GM18861 (cell line): Measurements from ENCODE around the gene UTP14C.
"Not testable (repeated sequence)": the region's sequence is repeated elsewhere in the genome, so short reads cannot be mapped to it uniquely, and the experiment has no call there.

Experiments used
- ATAC-seq: cut with Tn5 transposase; IDR thresholded peaks from one replicate; pipeline ENCODE4 v1.9.1; 2021; ENCODE audit not compliant: unreplicated experiment

UTP14C gene

GRCh38 chr13:52003541-52003940 is 20.9 kb upstream of the UTP14C start:
- ATAC-seq, result no peak

DNA sequence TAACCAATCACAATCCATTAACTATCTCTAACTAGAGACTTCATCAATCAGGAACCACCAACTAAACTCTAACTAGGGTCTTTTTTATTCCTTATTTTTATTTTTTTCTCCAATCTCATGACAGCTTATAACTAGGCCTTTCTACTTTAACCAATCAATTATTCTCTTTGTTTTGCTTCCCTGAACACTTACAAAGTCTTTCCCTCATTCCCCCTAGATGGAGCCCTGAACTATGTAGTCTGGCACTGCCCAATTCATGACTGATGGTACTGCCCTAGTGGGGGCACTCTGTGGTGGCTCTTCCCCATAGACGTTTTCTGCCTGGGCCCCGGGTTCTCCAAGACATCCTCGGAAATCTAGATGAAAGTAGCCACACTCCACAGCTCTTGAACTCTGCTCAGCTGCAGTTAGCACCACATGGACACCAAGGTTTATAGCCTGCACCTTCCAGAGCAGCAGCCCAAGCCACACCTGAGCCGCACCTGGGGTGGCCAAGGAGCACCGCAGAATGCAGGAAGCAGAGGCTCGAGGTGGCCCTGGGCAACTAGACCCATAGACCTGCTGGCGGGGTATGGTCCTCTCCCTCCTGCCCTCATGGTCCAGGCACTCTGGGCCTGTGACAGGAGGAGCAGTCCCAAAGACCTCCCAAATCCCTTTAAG is 19.9 kb upstream of the UTP14C start:
- ATAC-seq, result no peak

GRCh38 chr13:52005841-52006522 is 18.5 kb upstream of the UTP14C start:
- ATAC-seq, result no peak

- ATAC-seq, result no peak
Measured at GRCh38 chr13:52006523-52007245, 17.8 kb upstream of the UTP14C start.

GRCh38 chr13:52009946-52010345 is 14.5 kb upstream of the UTP14C start:
- ATAC-seq, result no peak

- no peak for ATAC-seq
Measured at GRCh38 chr13:52010890-52011631, 13.4 kb upstream of the UTP14C start, which contains the start of gene ATP7B. Gene ATP7B, minus strand, starts transcription at chr13:52011450. Its CDS starts 113 bp downstream, at chr13:52011337.

GRCh38 chr13:52011632-52012511 is 12.6 kb upstream of the UTP14C start, which contains the start of gene ALG11:
Gene ALG11, plus strand, starts transcription at chr13:52012398. Its CDS starts 21 bp downstream, at chr13:52012419.
- peak; percentile 99 for ATAC-seq

GRCh38 chr13:52012512-52012836 is 12.0 kb upstream of the UTP14C start:
- ATAC-seq, result no peak

DNA sequence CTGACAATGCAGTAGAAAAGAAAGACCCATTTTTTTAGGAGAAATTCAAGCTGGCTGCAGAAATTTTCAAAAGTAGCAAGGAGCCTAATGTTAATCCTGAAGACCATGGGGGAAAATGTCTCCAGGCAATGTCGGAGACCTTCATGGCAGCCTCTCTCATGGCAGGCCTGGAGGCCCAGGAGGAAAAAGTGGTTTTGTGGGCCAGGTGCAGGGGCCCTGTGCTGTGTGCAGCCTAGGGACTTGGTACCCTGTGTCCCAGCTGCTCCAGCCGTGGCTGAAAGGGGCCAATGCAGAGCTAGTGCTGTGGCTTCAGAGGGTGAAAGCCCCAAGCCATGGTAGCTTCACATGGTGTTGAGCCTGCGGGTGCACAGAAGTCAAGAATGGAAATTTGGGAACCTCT is 8.2 kb upstream of the UTP14C start:
- ATAC-seq, result no peak

GRCh38 chr13:52020191-52020590 is 4.3 kb upstream of the UTP14C start:
- ATAC-seq, result no peak

DNA sequence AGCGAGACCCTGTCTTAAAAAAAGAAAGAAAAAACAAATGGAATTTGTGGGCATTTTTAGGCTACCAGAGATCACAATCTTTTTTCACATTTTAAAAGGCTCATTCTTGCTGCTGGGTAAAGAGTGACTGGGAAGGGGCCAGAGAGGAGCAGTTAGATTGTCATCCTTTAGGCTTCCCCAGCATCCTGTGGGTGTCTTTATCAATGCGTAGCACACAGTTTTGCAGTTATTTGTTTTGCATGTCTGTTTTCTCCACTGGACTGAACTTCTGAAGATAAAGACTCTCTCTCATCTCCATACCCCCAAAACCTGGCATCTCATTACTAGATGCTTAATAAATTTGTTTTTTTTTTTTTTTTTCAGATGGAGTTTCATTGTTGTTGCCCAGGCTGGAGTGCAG is 2.1 kb upstream of the UTP14C start:
- ATAC-seq, result no peak

DNA sequence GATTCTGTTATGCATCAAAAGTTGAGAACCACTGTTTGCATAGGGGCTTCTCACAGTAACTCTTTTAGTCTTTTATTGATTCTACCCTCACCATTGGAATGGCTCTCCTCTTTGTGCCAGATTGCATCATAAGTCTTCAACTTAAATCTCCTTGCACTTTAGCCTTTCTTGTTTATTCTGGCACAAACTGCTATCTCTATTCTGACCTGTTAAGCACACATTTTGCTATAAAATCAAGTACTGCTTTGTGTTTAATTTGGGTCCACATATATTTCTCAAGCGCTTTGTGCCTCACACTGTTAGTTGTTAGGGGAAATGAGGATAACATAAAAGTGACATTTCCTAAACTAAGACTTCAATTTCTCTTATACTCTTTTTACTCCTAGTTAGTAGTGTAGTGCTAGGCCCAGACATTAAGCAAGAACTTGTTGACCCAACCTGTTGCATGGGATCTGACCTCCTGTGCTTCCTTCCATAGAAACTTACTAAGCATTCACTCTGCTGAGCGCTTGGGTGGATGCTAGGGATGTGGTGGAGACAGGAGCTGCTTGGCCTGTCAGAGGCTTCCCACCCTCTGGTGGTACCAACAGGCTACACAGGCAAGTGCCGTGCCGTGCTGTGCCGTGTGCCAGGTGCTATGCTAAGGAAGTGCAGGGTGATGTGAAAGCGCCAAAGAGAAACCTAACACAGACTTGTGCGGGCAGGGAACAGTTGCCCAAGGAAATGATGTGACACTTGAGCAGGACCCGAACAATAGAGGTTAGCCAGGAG is 1.2 kb downstream of the UTP14C start:
- no peak for ATAC-seq

DNA sequence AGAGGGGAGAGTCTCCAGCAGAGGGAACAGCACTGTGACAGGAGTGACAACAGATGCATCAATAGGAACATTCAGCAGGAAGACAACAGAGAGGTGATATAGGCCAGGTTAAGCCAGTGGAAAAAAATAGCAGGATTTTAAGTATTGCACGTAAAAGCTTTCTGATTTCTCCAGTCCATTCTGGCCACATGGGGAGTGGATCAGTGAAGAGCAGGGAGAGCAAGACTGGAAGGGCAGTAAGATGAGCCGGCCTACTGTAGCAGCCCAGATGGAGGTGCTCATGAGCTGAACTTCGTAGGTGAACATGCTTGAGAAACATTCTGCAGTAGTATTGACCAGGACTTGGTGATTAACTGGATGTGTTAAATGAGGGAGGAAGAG is 1.7 kb downstream of the UTP14C start:
- ATAC-seq, result no peak

DNA sequence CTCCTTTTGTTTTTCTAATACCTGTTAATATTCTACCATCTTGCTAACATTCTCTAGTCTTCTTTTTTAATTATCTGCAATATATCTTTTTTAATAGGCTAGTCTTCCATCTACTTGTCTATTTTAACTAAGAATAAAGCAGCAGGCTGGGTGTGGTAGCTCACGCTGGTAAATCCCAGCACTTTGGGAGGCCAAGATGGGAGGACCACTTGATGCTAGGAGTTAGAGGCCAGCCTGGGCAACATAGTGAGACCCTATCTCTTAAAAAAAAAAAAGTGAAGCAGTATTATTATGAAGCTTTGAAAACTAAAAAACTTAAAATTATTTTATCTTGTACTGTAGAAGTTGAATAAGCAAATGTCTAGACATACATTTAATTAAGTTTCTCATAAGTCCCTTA is 3.3 kb downstream of the UTP14C start:
- no peak for ATAC-seq

GRCh38 chr13:52029569-52029968 is 5.1 kb downstream of the UTP14C start:
- no peak for ATAC-seq

DNA sequence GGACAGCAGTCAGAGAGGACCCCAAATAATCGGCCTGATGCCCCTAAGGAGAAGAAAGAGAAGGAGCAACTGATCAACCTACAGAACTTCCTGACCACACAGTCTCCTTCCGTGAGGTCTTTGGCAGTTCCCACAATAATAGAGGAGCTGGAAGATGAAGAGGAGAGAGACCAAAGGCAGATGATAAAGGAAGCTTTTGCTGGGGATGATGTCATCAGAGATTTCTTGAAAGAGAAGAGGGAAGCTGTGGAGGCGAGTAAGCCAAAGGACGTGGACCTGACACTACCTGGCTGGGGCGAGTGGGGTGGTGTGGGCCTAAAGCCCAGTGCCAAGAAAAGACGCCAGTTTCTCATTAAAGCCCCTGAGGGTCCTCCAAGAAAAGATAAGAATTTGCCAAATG is 5.9 kb downstream of the UTP14C start:
- ATAC-seq, result not testable (repeated sequence)

- no peak for ATAC-seq
Measured at GRCh38 chr13:52033039-52033438, 8.5 kb downstream of the UTP14C start.

GRCh38 chr13:52034616-52035226 is 10.2 kb downstream of the UTP14C start:
- no peak for ATAC-seq

GRCh38 chr13:52036037-52036436 is 11.5 kb downstream of the UTP14C start:
- ATAC-seq, result no peak
